Measurements from ENCODE around the gene SURF2. TPM values are rescaled to one million over a fixed set of nuclear protein-coding genes. Genes with fewer than 3 reads are reported as not detected.

SURF2 gene
- total and polyA plus RNA-seq, 9 of the 15 experiments (the other 6 are each of a cell fraction or from before 2014, with no cell fraction given) = 5.5 to 82.5 (median 21.3) TPM

DNA sequence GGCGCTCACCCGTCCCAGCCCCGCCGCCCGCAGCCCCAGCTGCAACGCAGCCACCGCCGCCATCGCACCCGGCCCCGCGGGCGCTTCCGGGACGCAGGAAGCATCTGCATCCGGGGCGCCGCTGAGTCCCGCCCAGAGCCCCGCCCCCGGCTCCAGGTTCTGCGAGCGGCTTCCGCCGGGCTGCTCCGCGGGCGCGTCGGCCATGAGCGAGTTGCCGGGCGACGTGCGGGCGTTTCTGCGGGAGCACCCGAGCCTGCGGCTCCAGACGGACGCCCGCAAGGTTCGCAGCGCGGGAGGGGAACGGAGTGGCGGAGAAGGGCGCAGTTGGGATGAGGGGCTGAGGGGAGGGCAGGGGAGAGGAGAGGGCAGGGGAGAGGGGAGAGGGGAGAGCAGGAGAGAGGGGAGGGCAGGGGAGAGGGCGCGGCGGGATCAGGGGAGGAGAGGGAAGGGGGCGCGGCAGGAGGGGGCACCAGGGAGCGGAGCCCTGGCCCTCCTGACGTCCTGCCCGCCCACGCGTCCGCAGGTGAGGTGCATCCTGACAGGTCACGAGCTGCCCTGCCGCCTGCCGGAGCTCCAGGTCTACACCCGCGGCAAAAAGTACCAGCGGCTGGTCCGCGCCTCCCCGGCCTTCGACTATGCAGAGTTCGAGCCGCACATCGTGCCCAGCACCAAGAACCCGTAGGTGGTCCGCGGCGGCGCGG, at the start of gene SURF2, which contains the start of gene SURF1 (continued):
- TF ChIP-seq, protein P1, sequence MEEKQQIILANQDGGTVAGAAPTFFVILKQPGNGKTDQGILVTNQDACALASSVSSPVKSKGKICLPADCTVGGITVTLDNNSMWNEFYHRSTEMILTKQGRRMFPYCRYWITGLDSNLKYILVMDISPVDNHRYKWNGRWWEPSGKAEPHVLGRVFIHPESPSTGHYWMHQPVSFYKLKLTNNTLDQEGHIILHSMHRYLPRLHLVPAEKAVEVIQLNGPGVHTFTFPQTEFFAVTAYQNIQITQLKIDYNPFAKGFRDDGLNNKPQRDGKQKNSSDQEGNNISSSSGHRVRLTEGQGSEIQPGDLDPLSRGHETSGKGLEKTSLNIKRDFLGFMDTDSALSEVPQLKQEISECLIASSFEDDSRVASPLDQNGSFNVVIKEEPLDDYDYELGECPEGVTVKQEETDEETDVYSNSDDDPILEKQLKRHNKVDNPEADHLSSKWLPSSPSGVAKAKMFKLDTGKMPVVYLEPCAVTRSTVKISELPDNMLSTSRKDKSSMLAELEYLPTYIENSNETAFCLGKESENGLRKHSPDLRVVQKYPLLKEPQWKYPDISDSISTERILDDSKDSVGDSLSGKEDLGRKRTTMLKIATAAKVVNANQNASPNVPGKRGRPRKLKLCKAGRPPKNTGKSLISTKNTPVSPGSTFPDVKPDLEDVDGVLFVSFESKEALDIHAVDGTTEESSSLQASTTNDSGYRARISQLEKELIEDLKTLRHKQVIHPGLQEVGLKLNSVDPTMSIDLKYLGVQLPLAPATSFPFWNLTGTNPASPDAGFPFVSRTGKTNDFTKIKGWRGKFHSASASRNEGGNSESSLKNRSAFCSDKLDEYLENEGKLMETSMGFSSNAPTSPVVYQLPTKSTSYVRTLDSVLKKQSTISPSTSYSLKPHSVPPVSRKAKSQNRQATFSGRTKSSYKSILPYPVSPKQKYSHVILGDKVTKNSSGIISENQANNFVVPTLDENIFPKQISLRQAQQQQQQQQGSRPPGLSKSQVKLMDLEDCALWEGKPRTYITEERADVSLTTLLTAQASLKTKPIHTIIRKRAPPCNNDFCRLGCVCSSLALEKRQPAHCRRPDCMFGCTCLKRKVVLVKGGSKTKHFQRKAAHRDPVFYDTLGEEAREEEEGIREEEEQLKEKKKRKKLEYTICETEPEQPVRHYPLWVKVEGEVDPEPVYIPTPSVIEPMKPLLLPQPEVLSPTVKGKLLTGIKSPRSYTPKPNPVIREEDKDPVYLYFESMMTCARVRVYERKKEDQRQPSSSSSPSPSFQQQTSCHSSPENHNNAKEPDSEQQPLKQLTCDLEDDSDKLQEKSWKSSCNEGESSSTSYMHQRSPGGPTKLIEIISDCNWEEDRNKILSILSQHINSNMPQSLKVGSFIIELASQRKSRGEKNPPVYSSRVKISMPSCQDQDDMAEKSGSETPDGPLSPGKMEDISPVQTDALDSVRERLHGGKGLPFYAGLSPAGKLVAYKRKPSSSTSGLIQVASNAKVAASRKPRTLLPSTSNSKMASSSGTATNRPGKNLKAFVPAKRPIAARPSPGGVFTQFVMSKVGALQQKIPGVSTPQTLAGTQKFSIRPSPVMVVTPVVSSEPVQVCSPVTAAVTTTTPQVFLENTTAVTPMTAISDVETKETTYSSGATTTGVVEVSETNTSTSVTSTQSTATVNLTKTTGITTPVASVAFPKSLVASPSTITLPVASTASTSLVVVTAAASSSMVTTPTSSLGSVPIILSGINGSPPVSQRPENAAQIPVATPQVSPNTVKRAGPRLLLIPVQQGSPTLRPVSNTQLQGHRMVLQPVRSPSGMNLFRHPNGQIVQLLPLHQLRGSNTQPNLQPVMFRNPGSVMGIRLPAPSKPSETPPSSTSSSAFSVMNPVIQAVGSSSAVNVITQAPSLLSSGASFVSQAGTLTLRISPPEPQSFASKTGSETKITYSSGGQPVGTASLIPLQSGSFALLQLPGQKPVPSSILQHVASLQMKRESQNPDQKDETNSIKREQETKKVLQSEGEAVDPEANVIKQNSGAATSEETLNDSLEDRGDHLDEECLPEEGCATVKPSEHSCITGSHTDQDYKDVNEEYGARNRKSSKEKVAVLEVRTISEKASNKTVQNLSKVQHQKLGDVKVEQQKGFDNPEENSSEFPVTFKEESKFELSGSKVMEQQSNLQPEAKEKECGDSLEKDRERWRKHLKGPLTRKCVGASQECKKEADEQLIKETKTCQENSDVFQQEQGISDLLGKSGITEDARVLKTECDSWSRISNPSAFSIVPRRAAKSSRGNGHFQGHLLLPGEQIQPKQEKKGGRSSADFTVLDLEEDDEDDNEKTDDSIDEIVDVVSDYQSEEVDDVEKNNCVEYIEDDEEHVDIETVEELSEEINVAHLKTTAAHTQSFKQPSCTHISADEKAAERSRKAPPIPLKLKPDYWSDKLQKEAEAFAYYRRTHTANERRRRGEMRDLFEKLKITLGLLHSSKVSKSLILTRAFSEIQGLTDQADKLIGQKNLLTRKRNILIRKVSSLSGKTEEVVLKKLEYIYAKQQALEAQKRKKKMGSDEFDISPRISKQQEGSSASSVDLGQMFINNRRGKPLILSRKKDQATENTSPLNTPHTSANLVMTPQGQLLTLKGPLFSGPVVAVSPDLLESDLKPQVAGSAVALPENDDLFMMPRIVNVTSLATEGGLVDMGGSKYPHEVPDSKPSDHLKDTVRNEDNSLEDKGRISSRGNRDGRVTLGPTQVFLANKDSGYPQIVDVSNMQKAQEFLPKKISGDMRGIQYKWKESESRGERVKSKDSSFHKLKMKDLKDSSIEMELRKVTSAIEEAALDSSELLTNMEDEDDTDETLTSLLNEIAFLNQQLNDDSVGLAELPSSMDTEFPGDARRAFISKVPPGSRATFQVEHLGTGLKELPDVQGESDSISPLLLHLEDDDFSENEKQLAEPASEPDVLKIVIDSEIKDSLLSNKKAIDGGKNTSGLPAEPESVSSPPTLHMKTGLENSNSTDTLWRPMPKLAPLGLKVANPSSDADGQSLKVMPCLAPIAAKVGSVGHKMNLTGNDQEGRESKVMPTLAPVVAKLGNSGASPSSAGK (IDR thresholded peaks at IDR 0.05) = 0 out of 2 replicates have a peak, but pooled peaks have one; percentile 17
- TF ChIP-seq ARID2 (IDR thresholded peaks at IDR 0.05) (no peak), ZNF668 (CRISPR knock-in tag; IDR thresholded peaks at IDR 0.05) (no peak), ARHGAP35 (IDR thresholded peaks at IDR 0.05; ENCODE audit: partially characterized antibody) (no peak), SMAD3 (CRISPR knock-in tag; conservative IDR thresholded peaks at IDR 0.05) (no peak), TSC22D4 (tag; IDR thresholded peaks at IDR 0.05) (no peak), ESRRB (CRISPR knock-in tag; IDR thresholded peaks at IDR 0.05; ENCODE audit: borderline replicate concordance) (no peak), ELF1 (tag; IDR thresholded peaks at IDR 0.05) (peak; percentile 86)
- TF ChIP-seq, protein P2, sequence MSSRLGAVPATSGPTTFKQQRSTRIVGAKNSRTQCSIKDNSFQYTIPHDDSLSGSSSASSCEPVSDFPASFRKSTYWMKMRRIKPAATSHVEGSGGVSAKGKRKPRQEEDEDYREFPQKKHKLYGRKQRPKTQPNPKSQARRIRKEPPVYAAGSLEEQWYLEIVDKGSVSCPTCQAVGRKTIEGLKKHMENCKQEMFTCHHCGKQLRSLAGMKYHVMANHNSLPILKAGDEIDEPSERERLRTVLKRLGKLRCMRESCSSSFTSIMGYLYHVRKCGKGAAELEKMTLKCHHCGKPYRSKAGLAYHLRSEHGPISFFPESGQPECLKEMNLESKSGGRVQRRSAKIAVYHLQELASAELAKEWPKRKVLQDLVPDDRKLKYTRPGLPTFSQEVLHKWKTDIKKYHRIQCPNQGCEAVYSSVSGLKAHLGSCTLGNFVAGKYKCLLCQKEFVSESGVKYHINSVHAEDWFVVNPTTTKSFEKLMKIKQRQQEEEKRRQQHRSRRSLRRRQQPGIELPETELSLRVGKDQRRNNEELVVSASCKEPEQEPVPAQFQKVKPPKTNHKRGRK (tag; IDR thresholded peaks at IDR 0.05) = no peak
- TF ChIP-seq, protein P3, sequence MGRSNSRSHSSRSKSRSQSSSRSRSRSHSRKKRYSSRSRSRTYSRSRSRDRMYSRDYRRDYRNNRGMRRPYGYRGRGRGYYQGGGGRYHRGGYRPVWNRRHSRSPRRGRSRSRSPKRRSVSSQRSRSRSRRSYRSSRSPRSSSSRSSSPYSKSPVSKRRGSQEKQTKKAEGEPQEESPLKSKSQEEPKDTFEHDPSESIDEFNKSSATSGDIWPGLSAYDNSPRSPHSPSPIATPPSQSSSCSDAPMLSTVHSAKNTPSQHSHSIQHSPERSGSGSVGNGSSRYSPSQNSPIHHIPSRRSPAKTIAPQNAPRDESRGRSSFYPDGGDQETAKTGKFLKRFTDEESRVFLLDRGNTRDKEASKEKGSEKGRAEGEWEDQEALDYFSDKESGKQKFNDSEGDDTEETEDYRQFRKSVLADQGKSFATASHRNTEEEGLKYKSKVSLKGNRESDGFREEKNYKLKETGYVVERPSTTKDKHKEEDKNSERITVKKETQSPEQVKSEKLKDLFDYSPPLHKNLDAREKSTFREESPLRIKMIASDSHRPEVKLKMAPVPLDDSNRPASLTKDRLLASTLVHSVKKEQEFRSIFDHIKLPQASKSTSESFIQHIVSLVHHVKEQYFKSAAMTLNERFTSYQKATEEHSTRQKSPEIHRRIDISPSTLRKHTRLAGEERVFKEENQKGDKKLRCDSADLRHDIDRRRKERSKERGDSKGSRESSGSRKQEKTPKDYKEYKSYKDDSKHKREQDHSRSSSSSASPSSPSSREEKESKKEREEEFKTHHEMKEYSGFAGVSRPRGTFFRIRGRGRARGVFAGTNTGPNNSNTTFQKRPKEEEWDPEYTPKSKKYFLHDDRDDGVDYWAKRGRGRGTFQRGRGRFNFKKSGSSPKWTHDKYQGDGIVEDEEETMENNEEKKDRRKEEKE (IDR thresholded peaks at IDR 0.05; ENCODE audit: borderline replicate concordance in 1 of 2, control insufficient read depth in 1 of 2, low read depth in 2 of 2, low read length in 1 of 2) = no peak
